HepG2 (cell line): ENCODE measurements around the gene DKKL1.

ENCODE experiments used
- ATF2 ChIP-seq: sonication (generic); formaldehyde crosslinking; IDR thresholded peaks from 2 replicates; pipeline ENCODE4 v1.4.0; 2020; ENCODE audit warnings: missing genetic modification reagents
- CTCF ChIP-seq: sonication (generic); formaldehyde crosslinking; IDR thresholded peaks from 2 replicates; pipeline ENCODE4 v1.5.0; 2020; ENCODE audit warnings: mild to moderate bottlenecking, missing genetic modification reagents, moderate library complexity
- HOXA9 ChIP-seq: sonication (generic); formaldehyde crosslinking; IDR thresholded peaks from 2 replicates; pipeline ENCODE4 v1.8.1; 2022; ENCODE audit warnings: missing genetic modification reagents, mild to moderate bottlenecking, moderate library complexity, borderline replicate concordance
- KDM5A ChIP-seq: fragments of 200-600 bp; sonication (generic); IDR thresholded peaks from 2 replicates; pipeline ENCODE4 v1.7.0; 2018; ENCODE audit warnings: antibody characterized with exemption, mild to moderate bottlenecking, low read length, borderline replicate concordance
- MAX ChIP-seq: IDR thresholded peaks from 2 replicates; pipeline ENCODE4 v1.6.1; 2012; ENCODE audit warnings: inconsistent platforms
- NBN ChIP-seq: fragments of 450-650 bp; conservative IDR thresholded peaks from 2 replicates; pipeline ENCODE4 v1.6.1; 2017
- POLR2A ChIP-seq, 2 experiments: IDR thresholded peaks; 2 replicates each; pipeline ENCODE4 v1.6.1; 2011; ENCODE audit warnings: low read depth in 2 of 2, low read length in 2 of 2, mild to moderate bottlenecking in 1 of 2, moderate library complexity in 1 of 2; ENCODE audit not compliant: insufficient read depth in 1 of 2
- POLR2AphosphoS5 ChIP-seq: IDR thresholded peaks from 2 replicates; pipeline ENCODE4 v1.6.1; 2012; ENCODE audit warnings: low read depth, low read length
- RAD21 ChIP-seq: fragments of 450-650 bp; formaldehyde crosslinking; IDR thresholded peaks from 2 replicates; pipeline ENCODE4 v1.5.0; 2020; ENCODE audit warnings: mild to moderate bottlenecking
- SIN3A ChIP-seq: IDR thresholded peaks from 2 replicates; pipeline ENCODE4 v1.6.1; 2011; ENCODE audit warnings: low read depth, mild to moderate bottlenecking, control low read depth, low read length, borderline replicate concordance
- TFDP1 ChIP-seq: IDR thresholded peaks from 2 replicates; pipeline ENCODE4 v1.6.1; 2016; ENCODE audit warnings: missing compliant biosample characterization, missing genetic modification reagents, borderline replicate concordance
- ZNF558 ChIP-seq: sonication (generic); formaldehyde crosslinking; IDR thresholded peaks from 2 replicates; pipeline ENCODE4 v1.9.0; 2022; ENCODE audit warnings: mild to moderate bottlenecking, missing genetic modification reagents, borderline replicate concordance
- ZNF749 ChIP-seq: sonication (generic); formaldehyde crosslinking; IDR thresholded peaks from 2 replicates; pipeline ENCODE4 v1.8.0; 2022; ENCODE audit warnings: mild to moderate bottlenecking, missing genetic modification reagents, moderate library complexity, borderline replicate concordance
- ZZZ3 ChIP-seq: sonication (generic); formaldehyde crosslinking; IDR thresholded peaks from 2 replicates; pipeline ENCODE4 v1.4.0; 2020; ENCODE audit warnings: missing genetic modification reagents, mild to moderate bottlenecking, borderline replicate concordance

- TF ChIP-seq POLR2A (IDR thresholded peaks at IDR 0.05; ENCODE audit: insufficient read depth in 1 of 2, low read depth in 2 of 2, low read length in 2 of 2) (no peak), SIN3A (no peak), MAX (no peak), CTCF (CRISPR knock-in tag) (no peak), ZZZ3 (CRISPR knock-in tag) (no peak), NBN (no peak), KDM5A (no peak), ZNF749 (CRISPR knock-in tag) (no peak), TFDP1 (CRISPR knock-in tag) (no peak), ATF2 (CRISPR knock-in tag) (no peak), POLR2AphosphoS5 (no peak), ZNF558 (no peak), HOXA9 (no peak), RAD21 (CRISPR knock-in tag) (no peak)
Measured at GRCh38 chr19:49383599-49383998, 19.9 kb downstream of the DKKL1 start.
